ENCODE results near the gene RNF19B. TPM values are rescaled to one million over a fixed set of nuclear protein-coding genes. Genes with fewer than 3 reads are reported as not detected.
"Not testable (repeated sequence)": the region's sequence is repeated elsewhere in the genome, so short reads cannot be mapped to it uniquely, and the experiment has no call there.

Gene RNF19B
- total RNA-seq, 1 donor from 2014 or later, result 33.3 TPM

GRCh38 chr1:32997381-32997891 is 32.8 kb upstream of the RNF19B start:
- intact Hi-C loops (cut with DNase I), result no loop called here
- no peak for ATAC-seq
- DNase-seq (ENCODE audit: low spot score), result no peak

GRCh38 chr1:32993324-32993636 is 28.7 kb upstream of the RNF19B start:
- intact Hi-C loops (cut with DNase I); DNase-seq (ENCODE audit: low spot score); ATAC-seq: not testable (repeated sequence)

GRCh38 chr1:32992489-32993323 is 28.1 kb upstream of the RNF19B start:
- DNase-seq (ENCODE audit: low spot score), result peak; percentile 84
- peak; percentile 95 for ATAC-seq
- intact Hi-C loops (cut with DNase I), result no loop called here

GRCh38 chr1:32991819-32992488 is 27.3 kb upstream of the RNF19B start:
- ATAC-seq (no peak), DNase-seq (ENCODE audit: low spot score) (no peak)
- intact Hi-C loops (cut with DNase I), result no loop called here

- intact Hi-C loops (cut with DNase I), result no loop called here
- ATAC-seq (no peak), DNase-seq (ENCODE audit: low spot score) (no peak)
These were observed 26.8 kb upstream of the RNF19B start for GRCh38 chr1:32991386-32991785.

- no peak for DNase-seq (ENCODE audit: low spot score)
- intact Hi-C loops (cut with DNase I), result no loop called here
These were observed 26.3 kb upstream of the RNF19B start for GRCh38 chr1:32990887-32991286.

GRCh38 chr1:32989160-32990050 is 24.8 kb upstream of the RNF19B start:
- ATAC-seq (peak; percentile 85), DNase-seq (ENCODE audit: low spot score) (peak; percentile 79)
- intact Hi-C loops (cut with DNase I), result no loop called here

More at GRCh38 chr1:32990887-32991286, 26.3 kb upstream of the RNF19B start:
- ATAC-seq, result no peak

- no peak for DNase-seq (ENCODE audit: low spot score)
- no peak for ATAC-seq
- intact Hi-C loops (cut with DNase I), result no loop called here
These were observed 24.1 kb upstream of the RNF19B start for GRCh38 chr1:32988665-32989064.

- DNase-seq (ENCODE audit: low spot score), result no peak
- no peak for ATAC-seq
- intact Hi-C loops (cut with DNase I), result no loop called here
These were observed 20.6 kb upstream of the RNF19B start for GRCh38 chr1:32985226-32985625.

- intact Hi-C loops (cut with DNase I), result no loop called here
- ATAC-seq, result no peak
- no peak for DNase-seq (ENCODE audit: low spot score)
These were observed 20.0 kb upstream of the RNF19B start for GRCh38 chr1:32984455-32985171.

- DNase-seq (ENCODE audit: low spot score) (no peak), ATAC-seq (no peak)
- intact Hi-C loops (cut with DNase I), result no loop called here
These were observed 19.5 kb upstream of the RNF19B start for GRCh38 chr1:32984090-32984454.

GRCh38 chr1:32983020-32983419 is 18.4 kb upstream of the RNF19B start:
- DNase-seq (ENCODE audit: low spot score) (no peak), ATAC-seq (no peak)
- intact Hi-C loops (cut with DNase I), result no loop called here

- DNase-seq (ENCODE audit: low spot score), result no peak
- intact Hi-C loops (cut with DNase I), result no loop called here
- ATAC-seq, result peak; percentile 89
These were observed 16.6 kb upstream of the RNF19B start for GRCh38 chr1:32981003-32981901.

GRCh38 chr1:32980080-32980479 is 15.5 kb upstream of the RNF19B start:
- no peak for ATAC-seq
- intact Hi-C loops (cut with DNase I), result no loop called here
- peak; percentile 56 for DNase-seq (ENCODE audit: low spot score)

GRCh38 chr1:32978854-32979253 is 14.2 kb upstream of the RNF19B start:
- DNase-seq (ENCODE audit: low spot score), result no peak
- intact Hi-C loops (cut with DNase I), result no loop called here
- ATAC-seq, result no peak

GRCh38 chr1:32977546-32978087 is 13.0 kb upstream of the RNF19B start:
- DNase-seq (ENCODE audit: low spot score) (no peak), ATAC-seq (no peak)

GRCh38 chr1:32975055-32975454 is 10.4 kb upstream of the RNF19B start:
- intact Hi-C loops (cut with DNase I); ATAC-seq; DNase-seq (ENCODE audit: low spot score): not testable (repeated sequence)

More at GRCh38 chr1:32977546-32978087, 13.0 kb upstream of the RNF19B start:
- intact Hi-C loops (cut with DNase I), result no loop called here
